B cell (primary cell): Measurements from ENCODE around the gene SESN3.

Experiments used
- CTCF ChIP-seq: fragments of 200-600 bp; IDR thresholded peaks from one replicate; pipeline ENCODE4 v1.8.0; 2022; ENCODE audit warnings: antibody characterized with exemption, mild to moderate bottlenecking
- EZH2 ChIP-seq: IDR thresholded peaks from 2 replicates; pipeline ENCODE4 v1.6.1; 2012; ENCODE audit warnings: borderline replicate concordance, low read depth, mild to moderate bottlenecking, moderate library complexity, low read length; ENCODE audit not compliant: insufficient read depth, poor library complexity, severe bottlenecking

DNA sequence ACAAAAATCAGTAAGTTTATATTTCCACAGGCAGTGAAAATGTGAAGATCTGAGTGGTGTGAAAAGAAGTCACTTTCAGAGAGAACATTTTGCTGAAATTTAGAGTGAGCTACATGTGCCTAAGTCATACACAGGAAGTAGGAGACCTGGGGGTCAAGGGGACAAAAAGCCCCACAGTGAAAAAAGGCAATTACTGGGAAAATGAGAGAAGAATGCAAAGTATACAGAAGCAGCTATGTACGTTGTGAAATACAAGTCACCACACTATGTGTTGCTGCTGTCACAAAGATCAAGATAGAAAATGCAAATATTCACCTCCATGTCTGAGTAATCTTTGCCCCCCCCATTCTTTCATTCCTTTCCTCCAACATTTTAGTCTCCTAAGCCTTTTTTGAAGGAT lies 21.6 kb upstream of the SESN3 start:
- TF ChIP-seq CTCF, result no peak
- no peak for TF ChIP-seq EZH2
